Measurements from ENCODE around the gene IPO4. TPM values are rescaled to one million over a fixed set of nuclear protein-coding genes. Genes with fewer than 3 reads are reported as not detected.

Gene IPO4
- polyA plus RNA-seq, 3 donors: 11.7 to 36.1 (median 26.7) TPM

DNA sequence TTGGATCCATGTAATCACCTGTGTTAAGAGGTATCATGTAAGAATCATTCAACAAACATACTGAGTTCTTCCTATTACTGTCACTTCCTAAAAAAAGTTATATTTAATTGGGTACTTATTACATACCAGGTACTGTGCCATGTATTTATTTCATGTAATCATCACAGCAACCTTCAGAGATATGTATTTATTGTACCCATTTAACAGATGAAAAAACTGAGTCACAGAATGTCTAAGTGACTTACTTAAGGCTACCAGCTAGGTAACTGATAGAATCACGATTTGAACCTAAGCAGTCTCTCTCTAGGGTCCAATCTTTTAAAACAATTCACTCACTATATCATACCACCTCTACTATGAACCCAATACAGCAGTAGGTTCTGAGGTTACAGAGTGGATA is 44.2 kb downstream of the IPO4 start:
- 90 to 93% (median 91%) methylated on average over 1 of the region's 1 CpG for WGBS, 3 donors
- H3K27ac ChIP-seq (ENCODE audit: low read depth, low read length): no peak overlapping the region

DNA sequence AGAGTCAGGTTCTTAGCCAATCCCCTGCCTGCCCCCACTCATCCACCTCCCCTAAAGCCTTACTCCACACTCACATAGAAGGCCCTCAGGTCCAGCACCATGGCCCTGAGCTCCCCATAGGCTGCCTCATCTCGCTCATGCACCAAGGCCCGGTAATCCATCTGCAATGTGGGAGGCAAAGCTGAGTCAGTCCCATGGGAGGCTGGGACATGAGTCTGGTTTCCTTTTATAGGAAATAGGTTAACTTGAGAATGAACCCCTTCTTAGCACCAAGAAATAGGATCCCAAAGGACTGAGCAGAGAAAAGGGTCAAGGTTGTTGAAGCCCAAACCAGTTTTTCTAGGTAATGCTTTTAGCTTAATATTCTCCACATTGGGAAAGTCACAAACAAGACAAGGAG is 45.1 kb downstream of the IPO4 start:
- no peak overlapping the region for H3K27ac ChIP-seq (ENCODE audit: low read depth, low read length)
- whole genome bisulfite sequencing, 3 donors: 76 to 87% (median 80%) methylated on average over 2 of the region's 2 CpGs

DNA sequence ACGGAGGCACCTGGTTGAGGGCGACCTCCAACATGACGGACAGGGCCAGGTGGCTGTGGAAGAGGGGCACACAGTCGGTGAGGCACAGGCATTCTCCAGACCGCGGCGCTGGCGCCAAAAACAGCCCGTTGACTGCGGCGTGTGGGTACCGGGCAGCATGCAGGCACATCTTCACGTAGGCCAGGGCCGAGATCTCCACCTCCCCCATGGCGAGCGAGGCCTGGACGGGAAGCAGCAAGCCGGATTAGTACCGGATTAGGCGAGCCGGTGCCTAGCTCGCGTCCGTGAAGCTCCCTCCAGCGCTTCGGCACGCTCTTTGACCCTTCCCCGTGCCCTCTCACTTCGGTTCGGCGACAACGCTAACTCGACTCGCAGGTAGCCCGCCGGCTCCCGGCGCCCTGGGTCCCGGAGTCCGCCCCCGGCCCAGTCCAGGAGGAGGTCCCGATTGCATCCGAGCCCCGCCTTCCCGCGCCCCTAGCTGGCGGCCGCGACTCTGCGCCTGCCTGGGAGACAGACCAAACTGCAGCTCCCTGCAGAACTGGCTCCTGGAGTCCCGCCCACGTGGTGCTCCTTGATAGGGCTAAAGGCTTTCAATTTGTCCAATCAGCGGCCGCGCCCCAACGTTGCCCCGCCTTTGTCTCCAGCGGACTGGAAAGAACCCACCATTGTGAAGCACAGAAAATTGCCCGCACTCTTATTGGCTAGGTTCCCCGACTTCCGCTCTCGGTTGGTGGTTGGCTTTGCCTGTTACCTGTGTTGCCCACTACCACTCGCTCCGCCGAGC is 47.3 kb downstream of the IPO4 start, which contains the start of gene EMC9:
Gene EMC9, minus strand, starts transcription at position 495 of the 784 bp plus-strand sequence. Its CDS starts 287 bp downstream, at position 208.
- H3K27ac ChIP-seq (ENCODE audit: low read depth, low read length): peak within 1 kb of the TSS; percentile 61

DNA sequence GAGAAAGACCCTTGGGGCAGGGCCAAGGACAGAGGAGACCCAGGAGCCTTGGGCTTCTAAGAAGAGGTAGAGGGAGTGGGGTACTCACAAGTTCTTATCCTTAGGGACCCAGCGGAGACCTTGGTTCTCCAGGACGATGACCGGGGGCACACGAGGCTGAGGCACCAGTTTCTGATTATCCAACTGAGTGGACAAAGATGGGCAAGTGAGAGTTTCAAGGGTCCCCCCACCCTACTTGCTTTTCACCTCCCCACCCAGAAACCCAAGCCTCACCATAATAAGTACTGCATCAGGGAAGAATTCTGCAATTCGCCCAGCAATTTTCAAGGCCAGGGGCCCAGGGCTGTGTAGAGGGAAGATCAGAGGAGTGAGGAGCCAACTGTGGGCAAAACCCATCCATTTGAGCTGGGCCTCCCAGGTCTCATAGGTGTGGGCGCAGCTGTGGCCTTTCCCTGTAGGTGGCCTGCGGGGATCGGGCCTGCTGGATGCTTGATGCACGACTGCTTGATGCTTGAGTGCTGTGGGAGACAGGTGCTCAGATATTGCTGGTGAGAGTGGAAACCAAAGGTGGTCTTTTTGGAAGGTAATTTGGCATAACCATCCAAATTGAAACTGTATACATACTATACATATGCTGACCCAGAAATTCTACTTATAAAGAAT is 49.2 kb downstream of the IPO4 start:
- H3K27ac ChIP-seq (ENCODE audit: low read depth, low read length): no peak overlapping the region
- WGBS, 3 donors: 66 to 93% (median 89%) methylated on average over 9 of the region's 9 CpGs

More for the DNA sequence above, 47.3 kb downstream of the IPO4 start, which contains the start of gene EMC9:
- 0 to 1% (median 0%) methylated on average over 61 to 65 of the region's 65 CpGs for WGBS, 3 donors

DNA sequence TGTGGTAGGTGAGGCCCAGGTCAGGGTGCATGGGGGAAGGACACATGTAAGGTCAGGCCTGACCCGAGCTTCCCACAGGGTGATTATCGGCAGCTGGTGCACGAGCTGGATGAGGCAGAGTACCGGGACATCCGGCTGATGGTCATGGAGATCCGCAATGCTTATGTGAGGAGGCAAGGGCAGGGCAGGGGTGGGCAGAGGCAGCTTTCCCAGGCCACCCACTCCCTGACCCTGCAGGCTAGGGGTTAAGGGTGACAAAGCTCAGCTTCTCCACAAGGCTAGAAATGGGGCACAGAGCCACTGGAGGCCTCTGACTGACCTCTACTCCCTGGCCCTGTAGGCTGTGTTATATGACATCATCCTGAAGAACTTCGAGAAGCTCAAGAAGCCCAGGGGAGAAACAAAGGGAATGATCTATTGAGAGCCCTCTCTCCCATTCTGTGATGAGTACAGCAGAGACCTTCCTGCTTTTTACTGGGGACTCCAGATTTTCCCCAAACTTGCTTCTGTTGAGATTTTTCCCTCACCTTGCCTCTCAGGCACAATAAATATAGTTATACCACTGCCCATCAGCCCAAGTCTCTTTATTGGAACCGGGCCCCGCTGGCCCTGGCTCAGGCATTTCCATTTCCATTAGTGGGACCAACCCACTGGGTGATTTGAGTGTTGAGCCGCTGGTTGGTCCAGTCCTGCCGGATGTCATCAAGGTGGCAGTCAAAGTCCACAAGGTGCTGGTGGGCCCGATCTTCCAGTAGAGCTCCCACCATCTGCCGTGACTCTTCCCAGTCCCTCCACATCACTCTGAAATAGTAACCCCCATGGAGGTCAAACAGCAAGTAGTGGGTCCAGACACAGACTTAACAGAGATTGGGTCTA is 50.0 kb downstream of the IPO4 start:
- no peak overlapping the region for H3K27ac ChIP-seq (ENCODE audit: low read depth, low read length)
- WGBS, 3 donors: 73 to 85% (median 76%) methylated on average over 13 of the region's 13 CpGs

DNA sequence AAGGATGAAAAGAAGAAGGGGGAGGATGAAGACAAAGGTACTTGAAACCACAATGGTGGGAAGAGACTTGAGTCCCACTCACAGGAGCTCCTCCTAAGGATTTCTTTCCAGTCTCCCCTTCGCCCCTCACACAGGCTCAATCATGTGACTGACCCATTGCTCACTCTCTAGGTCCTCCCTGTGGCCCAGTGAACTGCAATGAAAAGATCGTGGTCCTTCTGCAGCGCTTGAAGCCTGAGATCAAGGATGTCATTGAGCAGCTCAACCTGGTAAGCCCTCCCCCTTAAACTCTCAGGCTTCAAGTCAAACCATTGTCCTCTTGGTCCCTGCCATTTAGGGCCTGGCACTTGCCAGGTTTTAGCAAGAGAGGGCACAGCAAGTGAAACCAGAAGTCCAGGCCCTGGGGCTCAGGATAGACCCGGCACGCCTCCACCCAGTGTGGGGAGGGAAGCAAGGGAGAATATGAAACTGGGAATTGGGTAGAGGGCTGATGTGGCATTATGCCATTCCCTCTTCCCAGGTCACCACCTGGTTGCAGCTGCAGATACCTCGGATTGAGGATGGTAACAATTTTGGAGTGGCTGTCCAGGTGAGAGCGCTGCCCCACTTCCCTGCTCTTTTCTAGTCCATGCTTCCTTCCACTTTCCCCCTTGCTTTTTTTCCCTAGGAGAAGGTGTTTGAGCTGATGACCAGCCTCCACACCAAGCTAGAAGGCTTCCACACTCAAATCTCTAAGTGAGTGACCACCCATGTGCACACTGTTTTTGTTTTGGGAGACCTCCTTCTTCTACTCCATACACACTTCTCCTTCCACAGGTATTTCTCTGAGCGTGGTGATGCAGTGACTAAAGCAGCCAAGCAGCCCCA is 50.9 kb downstream of the IPO4 start:
- 87 to 93% (median 88%) methylated on average over 8 of the region's 8 CpGs for WGBS, 3 donors

DNA sequence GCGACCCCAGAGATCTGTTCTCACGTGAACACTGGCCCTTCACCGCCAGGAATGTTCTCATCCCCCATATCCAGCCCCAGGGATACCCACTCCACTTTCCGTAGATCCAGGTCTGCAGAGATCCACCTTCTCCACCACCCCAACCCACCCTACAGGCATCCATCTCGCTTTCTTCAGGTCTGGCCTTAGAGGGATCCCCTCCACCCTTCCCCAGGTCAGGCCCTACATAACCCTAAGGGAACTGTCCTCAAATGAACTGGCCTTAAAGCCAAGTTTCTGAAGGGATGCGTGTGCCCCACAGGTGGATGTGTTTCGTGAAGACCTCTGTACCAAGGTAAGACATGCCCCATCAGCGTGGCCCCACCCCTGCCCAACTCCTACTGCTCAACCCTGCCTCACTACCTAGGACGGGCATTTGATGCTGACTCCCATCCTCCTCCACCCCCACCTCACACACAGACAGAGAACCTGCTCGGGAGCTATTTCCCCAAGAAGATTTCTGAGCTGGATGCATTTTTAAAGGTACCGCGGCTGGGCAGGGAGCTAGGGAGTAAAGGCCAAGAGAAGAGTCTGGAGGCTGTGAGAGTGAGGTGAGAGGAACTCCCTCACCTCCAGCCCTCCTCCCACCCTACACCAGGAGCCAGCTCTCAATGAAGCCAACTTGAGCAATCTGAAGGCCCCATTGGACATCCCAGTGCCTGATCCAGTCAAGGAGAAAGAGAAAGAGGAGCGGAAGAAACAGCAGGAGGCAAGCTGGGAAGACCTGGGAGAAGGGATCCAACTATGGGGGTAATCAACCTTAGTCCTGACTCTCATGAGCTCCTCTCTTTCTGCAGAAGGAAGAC is 51.7 kb downstream of the IPO4 start:
- H3K27ac ChIP-seq (ENCODE audit: low read depth, low read length): no peak overlapping the region
- 23 to 36% (median 35%) methylated on average over 13 of the region's 13 CpGs for WGBS, 3 donors

More for the DNA sequence above, 50.9 kb downstream of the IPO4 start:
- no peak overlapping the region for H3K27ac ChIP-seq (ENCODE audit: low read depth, low read length)

DNA sequence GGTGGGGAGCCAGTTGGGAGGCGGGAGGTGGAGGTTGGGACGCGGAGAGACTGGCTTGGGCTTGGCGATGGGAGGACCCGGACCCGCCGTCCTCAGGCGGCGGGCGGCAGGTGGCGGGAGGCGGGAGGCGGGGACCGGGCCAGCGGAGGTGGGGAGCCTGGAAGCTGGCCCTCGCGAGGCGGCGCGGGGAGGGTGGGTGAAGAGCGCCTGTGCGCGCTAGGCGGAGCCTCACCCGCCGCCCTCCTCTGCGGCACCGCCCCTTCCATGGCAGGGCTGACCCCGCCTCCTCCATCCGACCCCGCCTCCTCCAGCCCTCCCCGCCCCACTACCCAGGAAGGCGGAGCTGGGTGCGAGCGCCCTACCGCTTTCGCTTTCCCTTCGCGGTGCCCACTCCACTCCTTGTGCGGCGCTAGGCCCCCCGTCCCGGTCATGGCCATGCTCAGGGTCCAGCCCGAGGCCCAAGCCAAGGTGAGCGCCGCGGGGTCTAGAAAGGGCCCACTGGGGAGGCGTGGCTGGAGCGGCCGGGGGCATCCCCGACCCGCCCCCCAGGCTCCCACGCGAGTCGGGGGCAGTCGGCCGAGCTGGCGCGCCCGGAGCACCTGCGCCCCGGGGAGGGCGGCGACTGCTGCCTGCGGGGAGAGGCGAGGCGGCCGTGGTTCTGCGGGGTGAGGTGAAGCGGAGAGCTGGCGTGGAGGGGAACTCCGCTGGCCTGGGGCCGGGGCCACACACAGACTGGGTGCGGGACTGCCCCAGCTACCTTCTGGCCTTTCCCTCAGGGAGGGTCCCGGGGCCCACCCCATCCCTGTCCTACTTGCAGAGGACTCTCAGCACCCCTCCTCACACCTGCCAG is 52.6 kb downstream of the IPO4 start, which contains the start of gene PSME1:
Gene PSME1, plus strand, starts transcription at position 361 of the 850 bp plus-strand sequence. Its CDS starts 69 bp downstream, at position 430.
- 0 to 1% (median 1%) methylated on average over 41 to 75 of the region's 75 CpGs for WGBS, 3 donors
- no peak within 1 kb of the TSS for H3K27ac ChIP-seq (ENCODE audit: low read depth, low read length)

DNA sequence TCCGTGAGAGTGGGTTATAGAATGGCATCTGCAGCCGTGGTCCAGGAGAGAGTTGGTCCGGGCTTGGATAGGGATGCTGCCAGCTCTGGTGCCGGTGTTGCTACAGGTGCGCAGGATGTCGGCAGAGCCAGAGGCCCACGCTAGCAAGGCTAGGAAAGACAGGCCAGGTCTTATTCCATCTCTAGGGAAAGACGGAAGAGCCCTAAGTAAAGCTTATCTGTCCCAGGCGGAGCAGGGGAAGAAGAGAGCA is 53.1 kb downstream of the IPO4 start:
- WGBS, 3 donors: 5 to 10% (median 7%) methylated on average over 9 of the region's 9 CpGs
- H3K27ac ChIP-seq (ENCODE audit: low read depth, low read length): no peak overlapping the region

DNA sequence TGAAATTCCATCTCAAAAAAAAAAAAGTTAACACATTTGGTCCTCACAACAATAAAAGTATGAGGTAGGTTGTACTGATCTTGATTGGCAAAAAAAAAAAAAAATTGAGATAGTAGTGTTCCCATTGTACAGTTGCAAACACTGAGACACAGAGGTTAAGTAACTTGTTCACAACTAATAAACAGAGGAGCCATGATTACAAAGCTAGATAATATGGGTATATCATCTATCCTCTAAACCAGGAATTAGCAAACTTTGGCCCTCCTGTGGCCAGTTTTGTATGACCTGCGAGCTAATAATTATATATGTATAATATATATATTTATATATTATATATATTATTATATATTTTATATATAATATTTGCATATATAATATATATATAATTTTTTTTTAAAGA is 54.9 kb downstream of the IPO4 start:
- 91 to 98% (median 92%) methylated on average over 1 of the region's 1 CpG for WGBS, 3 donors
- no peak overlapping the region for H3K27ac ChIP-seq (ENCODE audit: low read depth, low read length)

DNA sequence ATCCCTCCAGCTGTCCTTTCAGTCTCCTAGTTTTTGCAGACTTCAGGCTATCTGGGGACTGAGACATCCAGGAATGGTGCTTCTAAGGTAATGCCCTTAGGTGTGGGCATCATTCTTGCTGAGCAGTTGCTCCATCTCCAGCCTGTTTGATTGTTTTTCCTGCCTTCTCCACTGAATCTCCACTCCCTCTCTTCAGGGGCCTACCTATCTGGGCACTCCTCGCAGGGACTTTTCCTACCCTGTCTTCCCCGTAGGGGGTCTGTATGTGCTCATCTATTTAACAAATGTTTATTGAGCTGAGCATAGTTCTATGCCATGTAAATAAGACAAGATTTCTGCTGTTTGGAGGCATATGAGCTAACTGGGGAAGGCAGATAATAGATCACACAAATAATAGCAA is 55.6 kb downstream of the IPO4 start:
- 96 to 100% (median 99%) methylated on average over 2 of the region's 2 CpGs for WGBS, 3 donors
- H3K27ac ChIP-seq (ENCODE audit: low read depth, low read length): no peak overlapping the region

DNA sequence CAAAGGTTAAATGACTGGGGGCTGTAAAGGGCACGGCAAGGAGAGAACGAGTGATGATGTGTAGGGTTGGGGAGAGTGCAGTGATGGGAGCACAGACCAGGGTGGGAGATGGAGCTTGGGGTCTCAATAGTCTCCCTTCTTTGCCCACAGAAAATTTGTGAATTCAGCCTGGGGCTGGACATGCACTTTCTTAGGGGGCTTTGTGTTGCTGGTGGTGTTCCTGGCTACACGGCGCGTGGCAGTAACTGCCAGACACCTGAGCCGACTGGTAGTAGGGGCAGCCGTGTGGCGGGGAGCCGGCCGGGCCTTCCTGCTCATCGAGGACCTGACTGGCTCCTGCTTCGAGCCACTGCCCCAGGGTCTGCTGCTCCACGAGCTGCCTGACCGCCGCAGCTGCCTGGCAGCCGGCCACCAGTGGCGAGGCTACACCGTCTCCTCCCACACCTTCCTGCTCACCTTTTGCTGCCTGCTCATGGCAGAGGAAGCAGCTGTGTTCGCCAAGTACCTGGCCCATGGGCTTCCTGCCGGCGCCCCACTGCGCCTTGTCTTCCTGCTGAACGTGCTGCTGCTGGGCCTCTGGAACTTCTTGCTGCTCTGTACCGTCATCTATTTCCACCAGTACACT is 56.4 kb downstream of the IPO4 start:
- H3K27ac ChIP-seq (ENCODE audit: low read depth, low read length): no peak overlapping the region
- WGBS, 3 donors: 37 to 65% (median 57%) methylated on average over 23 to 24 of the region's 24 CpGs

DNA sequence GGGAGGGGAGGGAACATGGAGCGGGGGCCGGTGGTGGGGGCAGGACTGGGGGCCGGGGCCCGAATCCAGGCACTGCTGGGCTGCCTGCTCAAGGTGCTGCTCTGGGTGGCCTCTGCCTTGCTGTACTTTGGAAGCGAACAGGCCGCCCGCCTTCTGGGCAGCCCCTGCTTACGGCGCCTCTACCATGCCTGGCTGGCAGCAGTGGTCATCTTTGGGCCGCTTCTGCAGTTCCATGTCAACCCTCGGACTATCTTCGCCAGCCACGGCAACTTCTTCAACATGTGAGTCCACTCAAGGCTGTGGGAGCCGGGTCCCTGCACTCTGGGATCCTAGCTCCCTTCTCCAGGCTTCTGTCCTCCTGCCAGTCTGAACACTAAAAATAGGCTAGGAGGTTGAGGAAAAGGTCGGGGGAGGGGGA is 57.1 kb downstream of the IPO4 start:
- 48 to 81% (median 70%) methylated on average over 14 to 15 of the region's 15 CpGs for WGBS, 3 donors
- H3K27ac ChIP-seq (ENCODE audit: low read depth, low read length): no peak overlapping the region

DNA sequence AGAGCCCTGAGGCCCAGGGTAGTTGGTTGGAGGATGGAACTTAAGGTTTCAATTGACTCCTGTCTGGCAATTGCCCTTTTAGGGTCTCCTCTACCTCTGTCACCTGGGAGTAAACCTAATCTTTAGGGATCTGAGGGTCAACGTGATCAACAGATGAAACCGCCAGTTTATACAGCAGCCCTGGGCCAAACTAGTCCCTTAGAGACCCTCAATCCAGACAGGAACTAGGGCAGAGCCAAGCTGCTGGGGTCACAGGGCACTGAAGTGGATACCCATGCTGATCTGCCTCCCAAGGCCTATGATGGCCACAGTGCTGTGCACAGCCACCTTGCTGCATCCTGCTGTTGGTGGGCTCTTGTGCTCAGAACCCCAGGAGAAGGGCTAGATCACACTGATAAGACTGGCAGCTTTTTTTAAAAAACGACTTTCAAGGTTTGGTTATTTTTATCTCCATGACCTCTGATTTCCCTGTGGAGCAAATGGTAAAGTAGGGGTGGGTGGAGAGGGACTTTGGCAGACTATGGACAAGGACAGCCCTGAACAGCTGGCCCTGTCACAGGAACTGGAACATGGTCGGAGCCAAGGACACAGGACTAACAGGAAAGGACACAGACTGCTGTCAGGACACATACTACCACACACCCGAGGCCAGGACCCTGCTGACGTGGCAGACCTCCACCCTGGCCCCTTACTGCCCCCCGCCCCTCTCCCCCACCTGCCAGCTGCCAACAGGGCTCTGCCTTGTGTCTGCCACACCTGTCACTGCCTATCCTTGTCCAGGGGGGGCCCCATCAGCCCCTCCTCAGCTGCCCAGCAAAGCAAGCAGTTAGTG is 57.7 kb downstream of the IPO4 start:
- 30 to 53% (median 50%) methylated on average over 7 of the region's 7 CpGs for WGBS, 3 donors
- no peak overlapping the region for H3K27ac ChIP-seq (ENCODE audit: low read depth, low read length)

DNA sequence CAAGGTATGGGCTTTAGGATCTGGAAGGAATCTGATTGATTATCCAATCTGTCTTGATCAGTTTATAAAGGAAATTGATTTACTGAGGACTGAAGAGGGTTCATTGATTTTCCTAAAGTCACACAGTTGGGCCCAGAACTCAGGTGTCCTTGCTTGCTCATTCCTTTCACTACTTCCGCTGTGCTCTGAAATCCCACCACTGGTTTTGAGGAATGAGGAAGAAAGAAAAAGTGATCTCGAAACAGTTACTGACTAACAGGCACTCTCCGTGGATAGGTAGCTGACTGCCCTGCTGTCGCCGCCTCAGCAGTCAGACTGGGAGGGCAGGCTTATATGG is 58.3 kb downstream of the IPO4 start, which contains the start of gene FITM1:
Gene FITM1, plus strand, starts transcription at position 280 of the 337 bp plus-strand sequence. CDS start 905 bp downstream, outside the sequence.
- H3K27ac ChIP-seq (ENCODE audit: low read depth, low read length): no peak within 1 kb of the TSS
- 82 to 92% (median 89%) methylated on average over 5 of the region's 5 CpGs for WGBS, 3 donors
